ENCODE measurements around the gene BHMT2.
A peak's percentile ranks its signal among the peaks of the same experiment; 100 is the strongest.

Gene BHMT2

GRCh38 chr5:79120221-79120620 is 50.7 kb downstream of the BHMT2 start:
- DNase-seq (ENCODE audit: low read depth): peak; percentile 21

- DNase-seq (ENCODE audit: low read depth): no peak
Observed at GRCh38 chr5:79122973-79123372, 53.4 kb downstream of the BHMT2 start.

GRCh38 chr5:79124607-79125006 is 55.0 kb downstream of the BHMT2 start:
- no peak for DNase-seq (ENCODE audit: low read depth)

- DNase-seq (ENCODE audit: low read depth): no peak
Observed at GRCh38 chr5:79130781-79131180, 61.2 kb downstream of the BHMT2 start.

GRCh38 chr5:79133121-79133656 is 63.6 kb downstream of the BHMT2 start:
- peak; percentile 77 for DNase-seq (ENCODE audit: low read depth)

- DNase-seq (ENCODE audit: low read depth): peak; percentile 88
Observed at GRCh38 chr5:79133657-79134451, 64.3 kb downstream of the BHMT2 start.

- no peak for DNase-seq (ENCODE audit: low read depth)
Observed at GRCh38 chr5:79135790-79136553, 66.4 kb downstream of the BHMT2 start.

GRCh38 chr5:79136618-79137017 is 67.1 kb downstream of the BHMT2 start:
- DNase-seq (ENCODE audit: low read depth): no peak
